GM12878 (cell line): ENCODE results near the gene GINS2. TPM values are rescaled to one million over a fixed set of nuclear protein-coding genes. Genes with fewer than 3 reads are reported as not detected.

ENCODE experiments used
- ATAC-seq: fragments of 200-7000 bp; cut with Tn5 transposase; 3 replicates; pipeline ENCODE4 v1.9.1; 2020; ENCODE audit warnings: mild to moderate bottlenecking, moderate library complexity
- BruUV-seq: library from RNA; stranded (reverse); fragments of 400-500 nt; replicated peaks from 2 replicates; lab custom pipeline; 2021; lab: Mats Ljungman, UMichigan
- CTCF ChIA-PET: fragments of 300-600 bp; sonication (Branson Sonifier 250); formaldehyde crosslinking; extraction: SDS; loops from one replicate; lab custom pipeline; 2021; ENCODE audit warnings: inconsistent platforms; lab: Yijun Ruan, JAX
- POLR2A ChIA-PET: fragments of 350-600 bp; formaldehyde crosslinking; extraction: SDS; loops from one replicate; lab custom pipeline; 2021; ENCODE audit warnings: inconsistent platforms; lab: Charles Lee
- RAD21 ChIA-PET: fragments of 300-600 bp; sonication (Branson Sonifier 250); formaldehyde crosslinking; loops from one replicate; lab custom pipeline; 2023; ENCODE audit warnings: antibody characterized with exemption; ENCODE audit not compliant: unreplicated experiment; lab: Charles Lee
- SMC1A ChIA-PET: fragments of 300-600 bp; sonication (Branson Sonifier 250); formaldehyde crosslinking; loops from one replicate; lab custom pipeline; 2023; ENCODE audit not compliant: unreplicated experiment, uncharacterized antibody; lab: Charles Lee
- DNase-seq: peaks from one replicate; pipeline ENCODE4 v3.0.0-alpha.2; 2011; ENCODE audit warnings: low read depth, low spot score
- FAIRE-seq: peaks from 3 replicates; lab custom pipeline; 2011; peaks lifted over from hg19 to GRCh38; lab: Jason Lieb, UNC
- H2AFZ ChIP-seq: 2 replicates; pipeline ENCODE4 v1.6.0; 2011; ENCODE audit warnings: low read depth, low read length, control low read depth; ENCODE audit not compliant: control insufficient read depth
- H3K27ac ChIP-seq: 2 replicates; pipeline ENCODE4 v1.5.1; 2011; ENCODE audit warnings: control low read depth; ENCODE audit not compliant: control insufficient read depth, insufficient read depth
- H3K27me3 ChIP-seq, 2 experiments: replicated peaks in 1 of 2; 2 replicates each; pipeline versions ENCODE4 v1.6.0 to v1.6.1; 2011; ENCODE audit warnings: low read length in 1 of 2; ENCODE audit not compliant: control insufficient read depth in 2 of 2, insufficient read depth in 2 of 2
- H3K36me3 ChIP-seq, 2 experiments: 2 replicates each; pipeline ENCODE4 v1.5.1; 2011; ENCODE audit warnings: low read length in 1 of 2; ENCODE audit not compliant: control insufficient read depth in 2 of 2, insufficient read depth in 2 of 2
- H3K4me1 ChIP-seq: 2 replicates; pipeline ENCODE4 v1.6.1; 2011; ENCODE audit warnings: mild to moderate bottlenecking, low read length, moderate library complexity, mixed read lengths; ENCODE audit not compliant: control insufficient read depth, insufficient read depth
- H3K4me2 ChIP-seq: 2 replicates; pipeline ENCODE4 v1.6.0; 2011; ENCODE audit warnings: control low read depth; ENCODE audit not compliant: control insufficient read depth, insufficient read depth
- H3K4me3 ChIP-seq: fragments of 200-600 bp; sonication (generic); 2 replicates; pipeline ENCODE4 v1.5.1; 2016
- H3K79me2 ChIP-seq: 2 replicates; pipeline ENCODE4 v1.6.0; 2011; ENCODE audit warnings: low read length; ENCODE audit not compliant: control insufficient read depth, insufficient read depth
- H3K9ac ChIP-seq: 2 replicates; pipeline ENCODE4 v1.8.0; 2011; ENCODE audit warnings: low read length, control low read depth, mixed read lengths; ENCODE audit not compliant: control insufficient read depth, insufficient read depth
- H3K9me3 ChIP-seq: replicated peaks from 3 replicates; pipeline ENCODE4 v1.5.1; 2011; ENCODE audit warnings: mild to moderate bottlenecking, low read length; ENCODE audit not compliant: control insufficient read depth, insufficient read depth
- H4K20me1 ChIP-seq: 2 replicates; pipeline ENCODE4 v1.6.0; 2011; ENCODE audit not compliant: control insufficient read depth, insufficient read depth
- ETV6 ChIP-seq, 2 experiments: fragments of 450-650 bp in 1 of 2; IDR thresholded peaks in 1 of 2; conservative IDR thresholded peaks in 1 of 2; 2 replicates each; pipeline ENCODE4 v1.6.1; 2014; ENCODE audit warnings: antibody characterized with exemption in 1 of 2, borderline replicate concordance in 1 of 2, low read depth in 1 of 2, mild to moderate bottlenecking in 1 of 2, moderate library complexity in 1 of 2
- MTA3 ChIP-seq: IDR thresholded peaks from 2 replicates; pipeline ENCODE4 v1.6.1; 2012; ENCODE audit warnings: low read length, inconsistent platforms, borderline replicate concordance
- NFYB ChIP-seq: IDR thresholded peaks from 2 replicates; pipeline ENCODE4 v1.6.1; 2011; ENCODE audit warnings: low read depth, mild to moderate bottlenecking, low read length, improper control_type of control experiment, moderate library complexity; ENCODE audit not compliant: insufficient read depth
- PAX5 ChIP-seq: IDR thresholded peaks from 2 replicates; pipeline ENCODE4 v1.6.1; 2011; ENCODE audit warnings: low read depth, low read length, borderline replicate concordance
- RAD21 ChIP-seq: IDR thresholded peaks from 2 replicates; pipeline ENCODE4 v1.6.1; 2011; ENCODE audit warnings: mild to moderate bottlenecking, low read depth, low read length, moderate library complexity; ENCODE audit not compliant: insufficient read depth
- SPI1 ChIP-seq: IDR thresholded peaks from 2 replicates; pipeline ENCODE4 v1.6.1; 2011; ENCODE audit warnings: low read depth, mild to moderate bottlenecking, low read length, moderate library complexity, borderline replicate concordance; ENCODE audit not compliant: insufficient read depth
- TCF3 ChIP-seq: IDR thresholded peaks from 2 replicates; pipeline ENCODE4 v1.6.1; 2012; ENCODE audit warnings: low read depth, mild to moderate bottlenecking, low read length, borderline replicate concordance; ENCODE audit not compliant: insufficient read depth
- ZBTB33 ChIP-seq: fragments of 450-650 bp; IDR thresholded peaks from 2 replicates; pipeline ENCODE4 v1.6.1; 2017; ENCODE audit warnings: mild to moderate bottlenecking
- WGBS: methylation state at CpG from one replicate; pipeline ENCODE4 v1.1.6; 2016; ENCODE audit warnings: low lambda C conversion rate; ENCODE audit not compliant: insufficient replicate concordance, insufficient coverage; ENCODE audit errors: missing lambda C conversion rate; 5-methylcytosine and 5-hydroxymethylcytosine counted together
- in situ Hi-C: fragments of 300-500 bp; cut with MboI; formaldehyde crosslinking; loops from 9 replicates; pipeline ENCODE4 v1.14.3; 2018; ENCODE audit warnings: mixed read lengths
- intact Hi-C: fragments of 100-400 bp; cut with micrococcal nuclease; formaldehyde crosslinking; loops from one replicate; pipeline ENCODE4 v1.14.2; 2022; ENCODE audit not compliant: unreplicated experiment
- polyA plus RNA-seq, 11 experiments: library from polyadenylated mRNA; depleted of rRNA in 4 of 11; unstranded in 6 of 11; stranded (reverse) in 5 of 11; fragments of >200 nt; fragmentation: Nextera tagmentation in 4 of 11; fragmentation: Illumina TruSeq in 1 of 11; extraction: Ambion mirVana in 4 of 11; extraction: Trizol in 1 of 11; gene quantifications; 1 replicate in 1 of 11; 2 replicates in 10 of 11; pipeline versions ENCODE4 v1.2.1 to v1.2.3, GENCODE V29; 2011 to 2016; ENCODE audit warnings: inconsistent platforms in 2 of 11, missing spikeins in 2 of 11, low read depth in 1 of 11
- total RNA-seq, 4 experiments: library from RNA; depleted of rRNA in 3 of 4; stranded (reverse); fragments of >200 nt in 3 of 4; fragmentation: Illumina TruSeq in 1 of 4; extraction: Trizol in 1 of 4; gene quantifications; 2 replicates each; pipeline versions ENCODE4 v1.2.1 to v1.2.3, GENCODE V29; 2013 to 2021

The GINS2 gene
- total and polyA plus RNA-seq, 10 of the 15 experiments (the other 5 are each of a cell fraction or from before 2014, with no cell fraction given) = 42.7 to 90.8 (median 57.0) TPM

- TF ChIP-seq ETV6 (conservative IDR thresholded peaks at IDR 0.05 in 1 of 2, IDR thresholded peaks at IDR 0.05 in 1 of 2; ENCODE audit: borderline replicate concordance in 1 of 2, low read depth in 1 of 2) = no peak
- no peak for TF ChIP-seq RAD21
- no peak for TF ChIP-seq TCF3
- no peak for TF ChIP-seq MTA3
- no peak for TF ChIP-seq PAX5
- TF ChIP-seq, all 136 proteins: peak for 0
These were observed 31.5 kb downstream of the GINS2 start (continued) for GRCh38 chr16:85657267-85657650.

GRCh38 chr16:85656351-85657266, 32.1 kb downstream of the GINS2 start:
- Histone ChIP-seq H3K79me2 (no peaks in the 10 kb centered on the region), H3K36me3 (peaks cover 21 to 63% of the 10 kb centered on the region in 2 experiments; a peak in 3 of 4 replicates), H2AFZ (no peak overlapping the region), H3K9ac (no peak overlapping the region), H3K4me2 (no peak overlapping the region), H4K20me1 (no peaks in the 10 kb centered on the region; the same call in 1 of the 2 replicates), H3K4me1 (no peaks in the 10 kb centered on the region), H3K27me3 (no peaks in the 10 kb centered on the region), H3K9me3 (no peaks in the 10 kb centered on the region), H3K4me3 (no peak overlapping the region), H3K27ac (no peak overlapping the region)
- no peak for ATAC-seq
- 95% methylated on average over 57 of the region's 59 CpGs for WGBS
- intact Hi-C loops = no loop called here
- TF ChIP-seq SPI1 (no peak), ZBTB33 (peak; percentile 7; the same call in 1 of the 2 replicates), NFYB (no peak)
- ChIA-PET SMC1A (no interaction called here), POLR2A (no interaction called here), RAD21 (no interaction called here), CTCF (interaction anchor here (3.0 kb wide), 1 partner anchor 63 kb away, joined by 13 read pairs; no protein-coding TSS in a partner anchor)
- FAIRE-seq = no peak
- in situ Hi-C loops = loop anchor here (5.0 kb wide), 1 partner anchor 61 kb away; no protein-coding TSS in a partner anchor
- no peak for DNase-seq
- no TSS peak for BruUV-seq
